ENCODE data around the gene TARBP1. TPM values are rescaled to one million over a fixed set of nuclear protein-coding genes. Genes with fewer than 3 reads are reported as not detected.

Gene TARBP1
- total RNA-seq, 1 donor from 2014 or later: 60.4 TPM

- H3K36me3 Mint-ChIP-seq (ENCODE audit: insufficient read depth): peaks cover 4% of the 10 kb centered on the region
- H3K27ac Mint-ChIP-seq: no peak overlapping the region
- no peaks in the 10 kb centered on the region for H3K9me3 Mint-ChIP-seq (ENCODE audit: low read depth)
Measured at GRCh38 chr1:234473118-234473517, 5.9 kb downstream of the TARBP1 start.

GRCh38 chr1:234469376-234469775 is 9.6 kb downstream of the TARBP1 start:
- H3K27ac Mint-ChIP-seq: no peak overlapping the region
- H3K4me3 Mint-ChIP-seq (ENCODE audit: low read depth): no peak overlapping the region
- peaks cover 13% of the 10 kb centered on the region for H3K36me3 Mint-ChIP-seq (ENCODE audit: insufficient read depth)
- H3K9me3 Mint-ChIP-seq (ENCODE audit: low read depth): no peaks in the 10 kb centered on the region
- peaks cover 2% of the 10 kb centered on the region for H3K4me1 Mint-ChIP-seq (ENCODE audit: low read depth)
- no peak for TF ChIP-seq CTCF (IDR thresholded peaks at IDR 0.05; ENCODE audit: unreplicated experiment)
- H3K27me3 Mint-ChIP-seq: no peaks in the 10 kb centered on the region
- DNase-seq (ENCODE audit: low spot score, unreplicated experiment): no peak

More at GRCh38 chr1:234473118-234473517, 5.9 kb downstream of the TARBP1 start:
- DNase-seq (ENCODE audit: low spot score, unreplicated experiment): no peak
- no peak for TF ChIP-seq CTCF (IDR thresholded peaks at IDR 0.05; ENCODE audit: unreplicated experiment)
- Mint-ChIP-seq H3K4me1 (ENCODE audit: low read depth) (peaks cover 14% of the 10 kb centered on the region), H3K4me3 (ENCODE audit: low read depth) (no peak overlapping the region), H3K27me3 (no peaks in the 10 kb centered on the region)

GRCh38 chr1:234468580-234468979 is 10.4 kb downstream of the TARBP1 start:
- no peaks in the 10 kb centered on the region for H3K27me3 Mint-ChIP-seq
- no peak overlapping the region for H3K4me3 Mint-ChIP-seq (ENCODE audit: low read depth)
- no peak for TF ChIP-seq CTCF (IDR thresholded peaks at IDR 0.05; ENCODE audit: unreplicated experiment)
- H3K27ac Mint-ChIP-seq: no peak overlapping the region
- no peaks in the 10 kb centered on the region for H3K9me3 Mint-ChIP-seq (ENCODE audit: low read depth)
- DNase-seq (ENCODE audit: low spot score, unreplicated experiment): no peak
- peaks cover 13% of the 10 kb centered on the region for H3K36me3 Mint-ChIP-seq (ENCODE audit: insufficient read depth)
- peaks cover 3% of the 10 kb centered on the region for H3K4me1 Mint-ChIP-seq (ENCODE audit: low read depth)

GRCh38 chr1:234467821-234468220 is 11.2 kb downstream of the TARBP1 start:
- DNase-seq (ENCODE audit: low spot score, unreplicated experiment): no peak
- H3K9me3 Mint-ChIP-seq (ENCODE audit: low read depth): no peaks in the 10 kb centered on the region

GRCh38 chr1:234466945-234467344 is 12.0 kb downstream of the TARBP1 start:
- no peak overlapping the region for H3K4me3 Mint-ChIP-seq (ENCODE audit: low read depth)

More at GRCh38 chr1:234467821-234468220, 11.2 kb downstream of the TARBP1 start:
- Mint-ChIP-seq H3K27ac (no peak overlapping the region), H3K4me3 (ENCODE audit: low read depth) (no peak overlapping the region), H3K27me3 (no peaks in the 10 kb centered on the region), H3K4me1 (ENCODE audit: low read depth) (peaks cover 3% of the 10 kb centered on the region), H3K36me3 (ENCODE audit: insufficient read depth) (peaks cover 17% of the 10 kb centered on the region)
- no peak for TF ChIP-seq CTCF (IDR thresholded peaks at IDR 0.05; ENCODE audit: unreplicated experiment)

More at GRCh38 chr1:234466945-234467344, 12.0 kb downstream of the TARBP1 start:
- H3K9me3 Mint-ChIP-seq (ENCODE audit: low read depth): no peaks in the 10 kb centered on the region
- TF ChIP-seq CTCF (IDR thresholded peaks at IDR 0.05; ENCODE audit: unreplicated experiment): no peak
- H3K4me1 Mint-ChIP-seq (ENCODE audit: low read depth): peaks cover 3% of the 10 kb centered on the region
- no peak for DNase-seq (ENCODE audit: low spot score, unreplicated experiment)
- H3K27me3 Mint-ChIP-seq: no peaks in the 10 kb centered on the region
- H3K36me3 Mint-ChIP-seq (ENCODE audit: insufficient read depth): peaks cover 20% of the 10 kb centered on the region
- H3K27ac Mint-ChIP-seq: no peak overlapping the region

Measured in progenitor cell of endocrine pancreas (in vitro differentiated cells).